Right cardiac atrium (tissue), 5 donors: ENCODE data around the gene FARP2. TPM values are rescaled to one million over a fixed set of nuclear protein-coding genes. Genes with fewer than 3 reads are reported as not detected.
"Not testable (repeated sequence)": the region's sequence is repeated elsewhere in the genome, so short reads cannot be mapped to it uniquely, and the experiment has no call there.

Experiments
- ATAC-seq, 2 donors: fragments of 200-7000 bp; cut with Tn5 transposase; one replicate each; pipeline versions ENCODE4 v1.8.0 to v1.9.1; 2020; ENCODE audit warnings: moderate library complexity in 2 of 2, mild to moderate bottlenecking in 1 of 2
- DNase-seq, 3 donors: peaks; one replicate each; pipeline ENCODE4 v3.0.0-alpha.2; 2020
- H3K27ac ChIP-seq: one replicate; pipeline ENCODE4 v1.5.1; 2013; ENCODE audit warnings: mild to moderate bottlenecking, low read length, control low read depth, moderate library complexity
- H3K27me3 ChIP-seq: one replicate; pipeline ENCODE4 v1.6.1; 2013; ENCODE audit not compliant: control insufficient read depth, insufficient read depth
- H3K4me1 ChIP-seq: one replicate; pipeline ENCODE4 v1.6.1; 2013; ENCODE audit warnings: low read length; ENCODE audit not compliant: control insufficient read depth, insufficient read depth
- H3K4me3 ChIP-seq: one replicate; pipeline ENCODE4 v1.5.1; 2013; ENCODE audit warnings: low read length, control low read depth
- H3K9me3 ChIP-seq: one replicate; pipeline ENCODE4 v1.6.1; 2013; ENCODE audit warnings: low read length; ENCODE audit not compliant: control insufficient read depth
- WGBS: extraction: QIAGEN DNeasy Blood & Tissue Kit; methylation state at CpG from one replicate; pipeline ENCODE4 v1.1.7; 2013; 5-methylcytosine and 5-hydroxymethylcytosine counted together
- intact Hi-C, 4 donors: fragments of 100-400 bp; cut with DNase I; formaldehyde crosslinking; loops; one replicate each; pipeline versions ENCODE4 v1.11.0 to v1.14.0; 2022 to 2023
- polyA plus RNA-seq: library from polyadenylated mRNA; stranded (reverse); fragments of 200-250 nt; gene quantifications from one replicate; pipeline ENCODE4 v1.2.3, GENCODE V29; 2013
- total RNA-seq, 4 donors: library from RNA; stranded (reverse); fragmentation: NEBNext Ultra II Directional; extraction: Animal tissue kit (Norgen Biotek cat#: 25700); gene quantifications; one replicate each; pipeline ENCODE4 v1.2.1, GENCODE V29; 2021
- donor health status: healthy with polysubstance abuse.
- donor health status: DM: no; HTN: yes; CAD: no.
- donor health status: DM: no; HTN: no; CAD: no.
- donor health status: DM: no; HTN: yes; CAD: no; lungs with severe emphysema.
- donor health status: DM: yes; HTN: yes; CAD: no.

Gene FARP2
- total and polyA plus RNA-seq, 5 donors: 6.1 to 28.4 (median 24.1) TPM

- no peaks in the 10 kb centered on the region for H3K9me3 ChIP-seq
- H3K4me3 ChIP-seq: no peak overlapping the region
- ATAC-seq (no peak), DNase-seq (no peak)
- intact Hi-C loops: no loop called here
- WGBS: 85% methylated on average over 7 of the region's 7 CpGs
- no peaks in the 10 kb centered on the region for H3K4me1 ChIP-seq
- no peak overlapping the region for H3K27ac ChIP-seq
- H3K27me3 ChIP-seq: no peaks in the 10 kb centered on the region
Observed at GRCh38 chr2:241413929-241414580, 58.0 kb downstream of the FARP2 start.

GRCh38 chr2:241415196-241415595, 59.1 kb downstream of the FARP2 start:
- Histone ChIP-seq H3K4me1 (no peaks in the 10 kb centered on the region), H3K27me3 (no peaks in the 10 kb centered on the region), H3K4me3 (no peak overlapping the region), H3K9me3 (no peaks in the 10 kb centered on the region), H3K27ac (no peak overlapping the region)
- DNase-seq (no peak), ATAC-seq (no peak)
- intact Hi-C loops: no loop called here
- 91% methylated on average over 3 of the region's 3 CpGs for WGBS

- intact Hi-C loops: no loop called here
- Histone ChIP-seq H3K9me3 (no peaks in the 10 kb centered on the region), H3K27me3 (no peaks in the 10 kb centered on the region), H3K4me1 (no peaks in the 10 kb centered on the region), H3K27ac (no peak overlapping the region), H3K4me3 (no peak overlapping the region)
- WGBS: 89% methylated on average over 6 of the region's 6 CpGs
- ATAC-seq: no peak
- DNase-seq: no peak
Observed at GRCh38 chr2:241417626-241418025, 61.5 kb downstream of the FARP2 start.

GRCh38 chr2:241421330-241421729, 65.2 kb downstream of the FARP2 start:
- intact Hi-C loops: no loop called here
- no peak overlapping the region for H3K4me3 ChIP-seq
- no peak for ATAC-seq
- WGBS: 96% methylated on average over 3 of the region's 3 CpGs
- no peaks in the 10 kb centered on the region for H3K27me3 ChIP-seq
- no peaks in the 10 kb centered on the region for H3K9me3 ChIP-seq
- no peaks in the 10 kb centered on the region for H3K4me1 ChIP-seq
- no peak overlapping the region for H3K27ac ChIP-seq
- DNase-seq: no peak

- H3K9me3 ChIP-seq, H3K4me1 ChIP-seq, ATAC-seq, H3K4me3 ChIP-seq, H3K27ac ChIP-seq, intact Hi-C loops, H3K27me3 ChIP-seq, DNase-seq: not testable (repeated sequence)
- WGBS: over 99% methylated on average over 5 of the region's 5 CpGs
Observed at GRCh38 chr2:241421942-241422341, 65.9 kb downstream of the FARP2 start.

- Histone ChIP-seq H3K4me3 (no peak overlapping the region), H3K27ac (no peak overlapping the region), H3K27me3 (no peaks in the 10 kb centered on the region), H3K9me3 (no peaks in the 10 kb centered on the region), H3K4me1 (no peaks in the 10 kb centered on the region)
- DNase-seq (no peak), ATAC-seq (no peak)
- intact Hi-C loops: no loop called here
- WGBS: 100% methylated on average over 1 of the region's 1 CpG
Observed at GRCh38 chr2:241422350-241422749, 66.3 kb downstream of the FARP2 start.

- DNase-seq, intact Hi-C loops, ATAC-seq, H3K9me3 ChIP-seq, H3K4me3 ChIP-seq, H3K27ac ChIP-seq, H3K4me1 ChIP-seq, H3K27me3 ChIP-seq: not testable (repeated sequence)
- WGBS: 97% methylated on average over 1 of the region's 1 CpG
Observed at GRCh38 chr2:241423489-241423888, 67.4 kb downstream of the FARP2 start.

- Histone ChIP-seq H3K4me1 (no peaks in the 10 kb centered on the region), H3K4me3 (no peak overlapping the region), H3K27me3 (no peaks in the 10 kb centered on the region), H3K9me3 (no peaks in the 10 kb centered on the region), H3K27ac (no peak overlapping the region)
- DNase-seq: no peak
- WGBS: 85% methylated on average over 3 of the region's 3 CpGs
- no peak for ATAC-seq
- intact Hi-C loops: no loop called here
Observed at GRCh38 chr2:241425368-241425767, 69.3 kb downstream of the FARP2 start.

GRCh38 chr2:241430178-241430577, 74.1 kb downstream of the FARP2 start:
- ATAC-seq (no peak), DNase-seq (no peak)
- H3K27me3 ChIP-seq: no peaks in the 10 kb centered on the region
- intact Hi-C loops: no loop called here
- H3K27ac ChIP-seq: no peak overlapping the region
- no peaks in the 10 kb centered on the region for H3K9me3 ChIP-seq
- no peaks in the 10 kb centered on the region for H3K4me1 ChIP-seq
- WGBS: 89% methylated on average over 2 of the region's 2 CpGs
- no peak overlapping the region for H3K4me3 ChIP-seq

- ATAC-seq (no peak), DNase-seq (no peak)
- Histone ChIP-seq H3K9me3 (no peaks in the 10 kb centered on the region), H3K4me1 (no peaks in the 10 kb centered on the region), H3K27ac (no peak overlapping the region), H3K4me3 (no peak overlapping the region), H3K27me3 (no peaks in the 10 kb centered on the region)
- 92% methylated on average over 6 of the region's 6 CpGs for WGBS
- intact Hi-C loops: no loop called here
Observed at GRCh38 chr2:241432824-241433448, 76.9 kb downstream of the FARP2 start.

- H3K27ac ChIP-seq: no peak overlapping the region
- 84% methylated on average over 2 of the region's 2 CpGs for WGBS
- H3K4me1 ChIP-seq: no peaks in the 10 kb centered on the region
- ATAC-seq (no peak), DNase-seq (no peak)
- intact Hi-C loops: no loop called here
- no peaks in the 10 kb centered on the region for H3K9me3 ChIP-seq
- H3K4me3 ChIP-seq: no peak overlapping the region
- no peaks in the 10 kb centered on the region for H3K27me3 ChIP-seq
Observed at GRCh38 chr2:241437179-241437578, 81.1 kb downstream of the FARP2 start.
